Natural killer cell (primary cell): ENCODE measurements around the gene IPO13. TPM values are rescaled to one million over a fixed set of nuclear protein-coding genes. Genes with fewer than 3 reads are reported as not detected.

Source experiments
- ATAC-seq, 3 donors: fragments of 150-1000 bp in 2 of 3; fragments of 200-7000 bp in 1 of 3; cut with Tn5 transposase; 1 replicate in 1 of 3; 2 replicates in 2 of 3; pipeline ENCODE4 v1.10.0; 2021; ENCODE audit warnings: mild to moderate bottlenecking in 2 of 3, moderate library complexity in 2 of 3
- DNase-seq, 2 donors: peaks; one replicate each; pipeline versions ENCODE4 v3.0.0 to v3.0.0-alpha.2; 2013 to 2021; ENCODE audit warnings: mixed read lengths in 1 of 2
- H3K27ac ChIP-seq: one replicate; pipeline ENCODE4 v1.5.1; 2013; ENCODE audit warnings: mild to moderate bottlenecking, low read length
- H3K27me3 ChIP-seq: one replicate; pipeline ENCODE4 v1.6.1; 2013; ENCODE audit warnings: low read length; ENCODE audit not compliant: control insufficient read depth, insufficient read depth
- H3K36me3 ChIP-seq: one replicate; pipeline ENCODE4 v1.6.1; 2013; ENCODE audit warnings: low read length; ENCODE audit not compliant: control insufficient read depth, insufficient read depth
- H3K4me1 ChIP-seq: one replicate; pipeline ENCODE4 v1.6.1; 2013; ENCODE audit warnings: low read length; ENCODE audit not compliant: control insufficient read depth, insufficient read depth
- H3K4me3 ChIP-seq: one replicate; pipeline ENCODE4 v1.5.1; 2013; ENCODE audit warnings: low read length
- H3K9me3 ChIP-seq: one replicate; pipeline ENCODE4 v1.6.1; 2013; ENCODE audit warnings: low read length; ENCODE audit not compliant: control insufficient read depth, insufficient read depth
- H3K27ac Mint-ChIP-seq, 2 donors: one replicate each; pipeline ENCODE4 v1.8.0; 2022; ENCODE audit warnings: mild to moderate bottlenecking in 2 of 2, mixed read lengths in 2 of 2, moderate library complexity in 1 of 2
- H3K27me3 Mint-ChIP-seq, 2 donors: one replicate each; pipeline ENCODE4 v1.8.0; 2022; ENCODE audit warnings: low read depth in 2 of 2, mixed read lengths in 2 of 2
- H3K36me3 Mint-ChIP-seq: one replicate; pipeline ENCODE4 v1.8.0; 2022; ENCODE audit warnings: mixed read lengths
- H3K4me1 Mint-ChIP-seq, 2 donors: one replicate each; pipeline ENCODE4 v1.8.0; 2022; ENCODE audit warnings: mixed read lengths in 2 of 2
- H3K4me3 Mint-ChIP-seq: one replicate; pipeline ENCODE4 v1.8.0; 2022; ENCODE audit warnings: mild to moderate bottlenecking, moderate library complexity, mixed read lengths
- H3K9me3 Mint-ChIP-seq, 2 donors: one replicate each; pipeline ENCODE4 v1.8.0; 2022; ENCODE audit warnings: mixed read lengths in 2 of 2
- WGBS: methylation state at CpG from one replicate; pipeline ENCODE4 v1.1.7; 2013; ENCODE audit warnings: missing lambda C conversion rate; ENCODE audit not compliant: insufficient coverage; 5-methylcytosine and 5-hydroxymethylcytosine counted together
- intact Hi-C: fragments of 100-400 bp; cut with micrococcal nuclease; formaldehyde crosslinking; loops from one replicate; pipeline ENCODE4 v1.14.2; 2022
- total RNA-seq, 4 donors: library from RNA; stranded (reverse); fragments of 120-200 nt in 1 of 4; gene quantifications; one replicate each; pipeline versions ENCODE4 v1.2.3 to v1.2.4, GENCODE V29; 2013 to 2022
- TF ChIP-seq, protein P1 (sequence below): fragments of 200-600 bp; IDR thresholded peaks from one replicate; pipeline ENCODE4 v1.8.0; 2022; ENCODE audit warnings: antibody characterized with exemption

IPO13 gene
- total RNA-seq, 3 donors from 2014 or later (not counting 1 experiment from before 2014, with no cell fraction given) = 18.1 to 22.7 (median 18.4) TPM

DNA sequence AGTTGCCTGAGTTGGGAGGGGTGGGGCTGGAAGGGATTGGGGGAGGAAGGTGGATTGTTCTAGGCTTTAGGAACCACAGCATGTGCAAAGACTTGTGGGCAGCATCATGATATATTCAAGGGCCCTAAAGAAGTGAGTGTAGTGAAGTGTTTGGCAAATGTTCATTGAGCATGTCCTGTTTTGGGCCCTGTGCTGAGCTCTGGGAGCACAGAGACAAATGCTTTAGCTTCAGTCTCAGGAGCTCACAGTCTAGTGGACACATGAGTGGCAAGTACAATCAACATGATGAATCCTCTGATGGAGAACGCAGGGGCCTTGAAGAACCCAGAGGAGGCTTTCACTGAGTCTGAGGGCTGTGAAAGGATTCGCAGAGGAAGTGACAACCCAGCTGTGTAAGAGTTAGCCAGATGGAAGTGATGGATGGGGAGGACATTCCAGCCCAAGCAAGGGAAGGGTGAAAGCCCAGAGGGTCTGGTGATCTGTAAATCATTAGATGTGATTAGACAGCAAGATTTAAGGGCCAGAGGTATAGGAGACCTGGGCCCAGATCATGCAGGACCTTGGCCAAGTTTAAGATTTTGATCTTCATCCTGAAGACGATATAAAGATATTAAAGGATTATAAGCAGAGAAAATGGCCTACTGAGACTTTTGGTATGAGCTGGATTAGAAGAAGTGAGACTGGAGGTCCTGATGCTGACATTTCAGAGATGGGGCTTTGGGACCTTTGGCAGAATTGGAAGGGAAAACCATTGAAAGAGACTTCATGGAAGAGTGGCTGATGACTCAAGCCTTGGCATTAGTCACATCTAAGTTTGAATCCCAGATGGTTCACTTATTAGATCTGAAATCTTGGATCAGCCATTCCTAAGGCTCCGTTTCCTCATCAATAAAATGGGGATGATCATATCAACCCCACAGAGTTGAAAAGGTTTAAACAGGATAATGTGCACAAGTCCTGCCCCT lies 4.6 kb downstream of the IPO13 start:
- no peaks in the 10 kb centered on the region for H3K36me3 Mint-ChIP-seq
- peaks cover 22% of the 10 kb centered on the region for H3K4me1 ChIP-seq
- no peak overlapping the region for H3K4me3 ChIP-seq
- H3K9me3 ChIP-seq = no peaks in the 10 kb centered on the region
- no peaks in the 10 kb centered on the region for H3K27me3 ChIP-seq
- WGBS = 97% methylated on average over 4 of the region's 4 CpGs
- H3K9me3 Mint-ChIP-seq = no peaks in the 10 kb centered on the region
- intact Hi-C loops = no loop called here
- DNase-seq (no peak), ATAC-seq (no peak)
- H3K27ac ChIP-seq = no peak overlapping the region
- H3K4me1 Mint-ChIP-seq = peaks cover 22 to 45% of the 10 kb centered on the region in 2 donors
- H3K27ac Mint-ChIP-seq = no peak overlapping the region
- peaks cover 6% of the 10 kb centered on the region for H3K36me3 ChIP-seq
- H3K4me3 Mint-ChIP-seq = no peak overlapping the region
- no peaks in the 10 kb centered on the region for H3K27me3 Mint-ChIP-seq
- TF ChIP-seq, protein P1, sequence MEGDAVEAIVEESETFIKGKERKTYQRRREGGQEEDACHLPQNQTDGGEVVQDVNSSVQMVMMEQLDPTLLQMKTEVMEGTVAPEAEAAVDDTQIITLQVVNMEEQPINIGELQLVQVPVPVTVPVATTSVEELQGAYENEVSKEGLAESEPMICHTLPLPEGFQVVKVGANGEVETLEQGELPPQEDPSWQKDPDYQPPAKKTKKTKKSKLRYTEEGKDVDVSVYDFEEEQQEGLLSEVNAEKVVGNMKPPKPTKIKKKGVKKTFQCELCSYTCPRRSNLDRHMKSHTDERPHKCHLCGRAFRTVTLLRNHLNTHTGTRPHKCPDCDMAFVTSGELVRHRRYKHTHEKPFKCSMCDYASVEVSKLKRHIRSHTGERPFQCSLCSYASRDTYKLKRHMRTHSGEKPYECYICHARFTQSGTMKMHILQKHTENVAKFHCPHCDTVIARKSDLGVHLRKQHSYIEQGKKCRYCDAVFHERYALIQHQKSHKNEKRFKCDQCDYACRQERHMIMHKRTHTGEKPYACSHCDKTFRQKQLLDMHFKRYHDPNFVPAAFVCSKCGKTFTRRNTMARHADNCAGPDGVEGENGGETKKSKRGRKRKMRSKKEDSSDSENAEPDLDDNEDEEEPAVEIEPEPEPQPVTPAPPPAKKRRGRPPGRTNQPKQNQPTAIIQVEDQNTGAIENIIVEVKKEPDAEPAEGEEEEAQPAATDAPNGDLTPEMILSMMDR = no peak

- Histone ChIP-seq H3K4me3 (no peak overlapping the region), H3K9me3 (no peaks in the 10 kb centered on the region), H3K36me3 (peaks cover 16% of the 10 kb centered on the region), H3K4me1 (peaks cover 12% of the 10 kb centered on the region), H3K27me3 (no peaks in the 10 kb centered on the region), H3K27ac (no peak overlapping the region)
- Mint-ChIP-seq H3K27me3 (no peaks in the 10 kb centered on the region), H3K36me3 (no peaks in the 10 kb centered on the region), H3K4me3 (no peak overlapping the region), H3K27ac (no peak overlapping the region), H3K9me3 (no peaks in the 10 kb centered on the region), H3K4me1 (peaks cover 16 to 35% of the 10 kb centered on the region in 2 donors)
- TF ChIP-seq, protein P1 = no peak
- intact Hi-C loops = no loop called here
- no peak for ATAC-seq
- WGBS = 95% methylated on average over 8 of the region's 8 CpGs
- no peak for DNase-seq
Measured at GRCh38 chr1:43952731-43953346, 6.1 kb downstream of the IPO13 start.

- WGBS = 88% methylated on average over 3 of the region's 3 CpGs
- intact Hi-C loops = no loop called here
Measured at GRCh38 chr1:43953361-43953760, 6.6 kb downstream of the IPO13 start.

More at GRCh38 chr1:43953361-43953760, 6.6 kb downstream of the IPO13 start:
- Histone ChIP-seq H3K4me1 (peaks cover 7% of the 10 kb centered on the region), H3K9me3 (no peaks in the 10 kb centered on the region), H3K27ac (no peak overlapping the region), H3K27me3 (no peaks in the 10 kb centered on the region), H3K4me3 (no peak overlapping the region), H3K36me3 (peaks cover 18% of the 10 kb centered on the region)
- DNase-seq (no peak), ATAC-seq (no peak)
- H3K27me3 Mint-ChIP-seq = no peaks in the 10 kb centered on the region
- H3K4me3 Mint-ChIP-seq = no peak overlapping the region
- TF ChIP-seq, protein P1 = no peak
- no peak overlapping the region for H3K27ac Mint-ChIP-seq
- H3K4me1 Mint-ChIP-seq = peaks cover 13 to 30% of the 10 kb centered on the region in 2 donors
- H3K36me3 Mint-ChIP-seq = no peaks in the 10 kb centered on the region
- no peaks in the 10 kb centered on the region for H3K9me3 Mint-ChIP-seq
